Astrocyte (in vitro differentiated cells and primary cell): ENCODE results near the gene SUSD5. TPM values are rescaled to one million over a fixed set of nuclear protein-coding genes. Genes with fewer than 3 reads are reported as not detected.

Experiments
- DNase-seq: peaks from one replicate; pipeline ENCODE4 v3.0.0-alpha.2; 2010; ENCODE audit warnings: low read depth
- FAIRE-seq: peaks from 2 replicates; lab custom pipeline; 2011; peaks lifted over from hg19 to GRCh38; lab: Jason Lieb, UNC
- H2AFZ ChIP-seq: 2 replicates; pipeline ENCODE4 v1.6.0; 2012; ENCODE audit warnings: low read depth, low read length, inconsistent platforms
- H3K27ac ChIP-seq: 2 replicates; pipeline ENCODE4 v1.5.1; 2011; ENCODE audit warnings: low read depth, low read length, inconsistent platforms
- H3K27me3 ChIP-seq: 2 replicates; pipeline ENCODE4 v1.6.0; 2011; ENCODE audit warnings: low read length, inconsistent platforms; ENCODE audit not compliant: insufficient read depth
- H3K36me3 ChIP-seq: 2 replicates; pipeline ENCODE4 v1.5.1; 2011; ENCODE audit warnings: low read length, inconsistent platforms; ENCODE audit not compliant: insufficient read depth
- H3K4me1 ChIP-seq: 2 replicates; pipeline ENCODE4 v1.5.1; 2011; ENCODE audit warnings: low read length, inconsistent platforms; ENCODE audit not compliant: insufficient read depth
- H3K4me2 ChIP-seq: 2 replicates; pipeline ENCODE4 v1.6.0; 2012; ENCODE audit warnings: low read length, inconsistent platforms
- H3K4me3 ChIP-seq: 2 replicates; pipeline ENCODE4 v1.5.1; 2011; ENCODE audit warnings: low read depth, mild to moderate bottlenecking, low read length, inconsistent platforms; ENCODE audit not compliant: insufficient read depth
- H3K79me2 ChIP-seq: 2 replicates; pipeline ENCODE4 v1.6.0; 2012; ENCODE audit warnings: mild to moderate bottlenecking, low read length, inconsistent platforms; ENCODE audit not compliant: insufficient read depth
- H3K9ac ChIP-seq: 2 replicates; pipeline ENCODE4 v1.6.0; 2012; ENCODE audit warnings: mild to moderate bottlenecking, low read length, inconsistent platforms
- H3K9me3 ChIP-seq: 2 replicates; pipeline ENCODE4 v1.5.1; 2012; ENCODE audit warnings: low read depth, mild to moderate bottlenecking, low read length, inconsistent platforms; ENCODE audit not compliant: insufficient read depth
- H4K20me1 ChIP-seq: 2 replicates; pipeline ENCODE4 v1.6.0; 2012; ENCODE audit warnings: low read length, inconsistent platforms; ENCODE audit not compliant: insufficient read depth
- H3K27ac Mint-ChIP-seq: one replicate; pipeline ENCODE4 v1.8.0; 2021; ENCODE audit warnings: mild to moderate bottlenecking, mixed read lengths; ENCODE audit not compliant: unreplicated experiment
- H3K27me3 Mint-ChIP-seq: one replicate; pipeline ENCODE4 v1.8.0; 2021; ENCODE audit warnings: low read depth, mixed read lengths; ENCODE audit not compliant: unreplicated experiment
- H3K36me3 Mint-ChIP-seq: one replicate; pipeline ENCODE4 v1.8.0; 2021; ENCODE audit warnings: low read depth, mixed read lengths; ENCODE audit not compliant: unreplicated experiment
- H3K4me1 Mint-ChIP-seq: one replicate; pipeline ENCODE4 v1.8.0; 2021; ENCODE audit warnings: low read depth, mixed read lengths; ENCODE audit not compliant: unreplicated experiment
- H3K4me3 Mint-ChIP-seq: one replicate; pipeline ENCODE4 v1.8.0; 2021; ENCODE audit warnings: mild to moderate bottlenecking, moderate library complexity, mixed read lengths; ENCODE audit not compliant: unreplicated experiment
- H3K9me3 Mint-ChIP-seq: one replicate; pipeline ENCODE4 v1.8.0; 2021; ENCODE audit warnings: mild to moderate bottlenecking, mixed read lengths; ENCODE audit not compliant: unreplicated experiment
- EZH2 ChIP-seq: IDR thresholded peaks from 2 replicates; pipeline ENCODE4 v1.6.1; 2012; ENCODE audit warnings: mild to moderate bottlenecking, low read length, inconsistent platforms; ENCODE audit not compliant: insufficient read depth
- total RNA-seq: library from RNA; stranded (reverse); gene quantifications from 2 replicates; pipeline ENCODE4 v1.2.1, GENCODE V29; 2021
- TF ChIP-seq, protein P1 (sequence below): IDR thresholded peaks from 2 replicates; pipeline ENCODE4 v1.5.1; 2011; ENCODE audit warnings: low read depth, mild to moderate bottlenecking, inconsistent platforms, low read length, moderate library complexity; ENCODE audit not compliant: insufficient read depth

Gene SUSD5
- total RNA-seq, 1 donor from 2014 or later = 2.8 TPM

DNA sequence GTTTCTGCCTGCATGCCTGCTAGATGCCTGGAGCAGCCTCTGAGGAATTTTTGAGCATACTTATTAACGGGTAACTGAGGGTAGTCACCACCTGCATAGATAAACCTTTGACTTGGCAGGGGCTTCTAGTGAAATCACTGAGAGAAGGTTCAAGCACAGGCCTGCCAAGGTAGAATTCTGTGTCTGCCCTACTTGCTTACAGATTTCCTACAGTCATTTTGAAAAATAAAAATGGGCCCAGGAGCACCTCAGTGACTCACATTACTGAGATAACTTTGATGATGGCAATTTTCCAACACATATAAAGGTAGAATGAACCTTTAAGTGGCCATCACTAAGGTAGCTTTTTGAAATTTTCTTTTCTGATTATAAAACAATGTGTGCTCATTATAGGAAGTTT lies 94.0 kb downstream of the SUSD5 start:
- Histone ChIP-seq H4K20me1 (peaks cover 3% of the 10 kb centered on the region), H3K27ac (no peak overlapping the region), H2AFZ (no peak overlapping the region), H3K4me2 (no peak overlapping the region), H3K4me3 (no peak overlapping the region), H3K27me3 (no peaks in the 10 kb centered on the region), H3K4me1 (no peaks in the 10 kb centered on the region), H3K9ac (no peak overlapping the region), H3K79me2 (peaks cover 6% of the 10 kb centered on the region), H3K36me3 (peaks cover 23% of the 10 kb centered on the region), H3K9me3 (no peaks in the 10 kb centered on the region)
- Mint-ChIP-seq H3K9me3 (no peaks in the 10 kb centered on the region), H3K27ac (no peak overlapping the region), H3K36me3 (peaks cover 21% of the 10 kb centered on the region), H3K27me3 (no peaks in the 10 kb centered on the region), H3K4me3 (no peak overlapping the region), H3K4me1 (peaks cover 1% of the 10 kb centered on the region)
- TF ChIP-seq, protein P1, sequence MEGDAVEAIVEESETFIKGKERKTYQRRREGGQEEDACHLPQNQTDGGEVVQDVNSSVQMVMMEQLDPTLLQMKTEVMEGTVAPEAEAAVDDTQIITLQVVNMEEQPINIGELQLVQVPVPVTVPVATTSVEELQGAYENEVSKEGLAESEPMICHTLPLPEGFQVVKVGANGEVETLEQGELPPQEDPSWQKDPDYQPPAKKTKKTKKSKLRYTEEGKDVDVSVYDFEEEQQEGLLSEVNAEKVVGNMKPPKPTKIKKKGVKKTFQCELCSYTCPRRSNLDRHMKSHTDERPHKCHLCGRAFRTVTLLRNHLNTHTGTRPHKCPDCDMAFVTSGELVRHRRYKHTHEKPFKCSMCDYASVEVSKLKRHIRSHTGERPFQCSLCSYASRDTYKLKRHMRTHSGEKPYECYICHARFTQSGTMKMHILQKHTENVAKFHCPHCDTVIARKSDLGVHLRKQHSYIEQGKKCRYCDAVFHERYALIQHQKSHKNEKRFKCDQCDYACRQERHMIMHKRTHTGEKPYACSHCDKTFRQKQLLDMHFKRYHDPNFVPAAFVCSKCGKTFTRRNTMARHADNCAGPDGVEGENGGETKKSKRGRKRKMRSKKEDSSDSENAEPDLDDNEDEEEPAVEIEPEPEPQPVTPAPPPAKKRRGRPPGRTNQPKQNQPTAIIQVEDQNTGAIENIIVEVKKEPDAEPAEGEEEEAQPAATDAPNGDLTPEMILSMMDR = no peak
- no peak for TF ChIP-seq EZH2
- DNase-seq (no peak), FAIRE-seq (no peak)

DNA sequence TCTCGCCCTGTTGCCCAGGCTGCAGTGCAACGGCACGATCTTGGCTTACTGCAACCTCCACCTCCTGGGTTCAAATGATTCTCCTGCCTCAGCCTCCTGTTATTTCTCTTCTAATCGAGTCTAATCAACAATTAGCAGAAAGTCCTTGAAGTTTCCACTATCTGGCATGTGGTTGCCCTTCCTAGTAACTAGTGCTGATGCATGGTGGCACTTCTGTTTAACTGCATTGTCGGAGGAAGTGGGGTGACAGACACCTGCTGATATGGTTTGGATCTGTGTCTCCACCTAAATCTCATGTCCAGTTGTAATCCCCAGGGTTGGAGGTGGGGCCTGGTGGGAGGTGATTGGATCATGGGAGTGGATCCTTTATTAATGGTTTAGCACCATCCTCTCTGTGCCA lies 95.6 kb downstream of the SUSD5 start:
- H3K4me2 ChIP-seq = no peak overlapping the region
- H3K9me3 Mint-ChIP-seq = no peaks in the 10 kb centered on the region

DNA sequence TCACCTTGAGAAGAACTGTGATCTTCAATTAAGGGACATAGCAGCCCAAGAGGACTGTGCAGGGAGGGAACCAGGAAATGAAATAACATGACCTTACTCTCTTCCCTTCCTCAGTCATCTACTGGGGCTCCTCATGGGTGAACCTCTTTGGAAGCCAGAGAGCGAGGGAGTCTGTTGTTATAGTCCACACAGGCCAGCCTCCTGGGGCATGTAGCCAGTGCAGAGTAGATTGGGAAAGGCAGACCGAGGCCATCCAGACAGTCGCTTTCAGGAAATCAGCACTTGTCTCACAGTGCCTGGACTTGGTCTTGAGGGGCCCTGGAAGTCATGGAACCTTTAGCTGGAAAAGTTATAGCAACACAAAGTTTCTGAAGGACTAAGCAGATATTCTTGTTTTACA lies 98.7 kb downstream of the SUSD5 start:
- Histone ChIP-seq H3K9ac (no peak overlapping the region), H3K9me3 (no peaks in the 10 kb centered on the region), H3K27ac (no peak overlapping the region), H4K20me1 (peaks cover 24% of the 10 kb centered on the region), H3K4me2 (no peak overlapping the region), H3K4me1 (peaks cover 2% of the 10 kb centered on the region), H2AFZ (no peak overlapping the region), H3K36me3 (peaks cover 17% of the 10 kb centered on the region), H3K27me3 (no peaks in the 10 kb centered on the region), H3K4me3 (no peak overlapping the region), H3K79me2 (peaks cover 43% of the 10 kb centered on the region)
- Mint-ChIP-seq H3K27ac (no peak overlapping the region), H3K4me3 (no peak overlapping the region), H3K9me3 (no peaks in the 10 kb centered on the region), H3K4me1 (peaks cover 7% of the 10 kb centered on the region), H3K36me3 (peaks cover 21% of the 10 kb centered on the region), H3K27me3 (no peaks in the 10 kb centered on the region)
- TF ChIP-seq EZH2 = no peak
- TF ChIP-seq, protein P1 = no peak
- FAIRE-seq (no peak), DNase-seq (no peak)

More for the DNA sequence above, 95.6 kb downstream of the SUSD5 start:
- Histone ChIP-seq H3K4me1 (no peaks in the 10 kb centered on the region), H3K9ac (no peak overlapping the region), H4K20me1 (peaks cover 18% of the 10 kb centered on the region), H2AFZ (no peak overlapping the region), H3K4me3 (no peak overlapping the region), H3K79me2 (peaks cover 21% of the 10 kb centered on the region), H3K27ac (no peak overlapping the region), H3K9me3 (no peaks in the 10 kb centered on the region), H3K36me3 (peaks cover 20% of the 10 kb centered on the region), H3K27me3 (no peaks in the 10 kb centered on the region)
- Mint-ChIP-seq H3K27ac (no peak overlapping the region), H3K4me1 (no peaks in the 10 kb centered on the region), H3K27me3 (no peaks in the 10 kb centered on the region), H3K4me3 (no peak overlapping the region), H3K36me3 (peaks cover 24% of the 10 kb centered on the region)
- FAIRE-seq (no peak), DNase-seq (no peak)
- TF ChIP-seq, protein P1 = no peak
- TF ChIP-seq EZH2 = no peak
